HG02870 (cell line): ENCODE measurements around the gene GRHL3.

Experiments
- ATAC-seq: cut with Tn5 transposase; IDR thresholded peaks from one replicate; pipeline ENCODE4 v1.9.1; 2021; ENCODE audit warnings: mild to moderate bottlenecking, moderate library complexity; ENCODE audit not compliant: unreplicated experiment

GRHL3 gene

DNA sequence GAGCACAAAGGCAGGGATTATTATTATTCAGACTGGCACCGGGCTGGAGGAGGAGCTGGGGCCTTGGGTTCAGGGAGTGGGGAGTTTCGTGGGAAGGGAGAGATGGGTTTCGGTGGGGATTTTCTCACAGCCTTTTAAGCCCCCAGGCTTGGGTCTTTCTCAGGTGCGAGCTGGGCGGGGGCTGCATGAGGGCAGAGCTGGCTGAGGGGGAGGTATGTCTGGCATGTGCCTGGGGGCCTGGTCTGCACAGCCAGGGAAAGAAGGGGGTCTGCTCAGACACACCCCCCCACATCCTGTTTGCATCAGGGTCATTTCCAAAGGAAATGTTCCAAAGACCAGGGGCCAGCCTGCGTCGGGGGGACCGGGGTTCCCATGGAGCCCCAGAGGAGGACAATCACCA is 21.6 kb downstream of the GRHL3 start:
- ATAC-seq, result no peak

DNA sequence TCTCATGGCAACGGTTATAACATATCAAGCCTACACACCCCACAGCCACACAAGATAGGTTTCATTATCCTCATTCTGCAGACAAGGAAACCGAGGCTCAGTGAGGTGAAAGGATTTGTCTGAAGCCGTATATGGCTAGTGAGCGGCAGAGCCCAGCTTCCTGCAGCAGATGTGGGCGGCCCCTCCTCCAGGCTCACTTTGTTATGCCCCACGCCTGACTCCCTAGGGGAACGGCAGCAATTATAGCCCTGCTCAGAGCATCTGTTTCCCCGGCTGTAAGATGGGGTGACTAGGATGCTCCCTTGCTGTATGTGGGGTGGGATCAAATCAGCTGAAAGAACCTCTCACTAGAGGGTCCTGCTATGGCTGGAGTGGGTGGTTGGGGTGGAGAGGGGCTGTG is 22.1 kb downstream of the GRHL3 start:
- ATAC-seq, result no peak

DNA sequence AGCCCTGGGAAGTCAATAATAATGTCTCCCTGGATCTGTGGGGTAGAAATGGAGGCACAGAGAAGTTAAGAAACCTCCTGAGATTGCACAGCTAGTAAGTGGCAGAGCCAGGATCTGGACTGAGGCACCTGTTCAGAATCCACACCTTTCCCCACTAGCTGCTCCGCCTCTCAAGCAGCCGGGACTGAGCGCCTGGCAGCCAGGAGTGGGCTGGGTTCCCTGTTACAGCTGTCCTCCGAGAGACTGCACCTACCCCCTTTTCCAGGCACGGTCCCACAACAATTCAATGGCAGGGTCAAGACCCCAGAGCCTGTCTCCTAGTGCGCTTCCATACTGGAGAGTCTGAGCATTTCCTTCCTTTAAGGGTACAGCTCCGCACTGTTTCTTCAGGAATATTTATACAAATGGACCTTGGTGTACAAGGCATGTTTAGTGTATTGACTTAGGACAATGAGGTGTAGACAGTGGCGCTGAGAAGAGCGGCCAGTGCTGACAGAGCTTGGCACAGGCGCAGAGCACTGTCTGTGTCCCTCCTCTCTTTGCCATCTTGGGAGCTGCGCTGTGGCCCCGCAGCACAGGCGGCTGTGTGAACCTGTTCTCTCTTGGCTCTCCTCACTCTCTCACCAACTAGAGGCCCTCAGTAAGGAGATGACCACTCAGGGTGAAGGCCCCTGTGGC is 24.4 kb downstream of the GRHL3 start:
- no peak for ATAC-seq

DNA sequence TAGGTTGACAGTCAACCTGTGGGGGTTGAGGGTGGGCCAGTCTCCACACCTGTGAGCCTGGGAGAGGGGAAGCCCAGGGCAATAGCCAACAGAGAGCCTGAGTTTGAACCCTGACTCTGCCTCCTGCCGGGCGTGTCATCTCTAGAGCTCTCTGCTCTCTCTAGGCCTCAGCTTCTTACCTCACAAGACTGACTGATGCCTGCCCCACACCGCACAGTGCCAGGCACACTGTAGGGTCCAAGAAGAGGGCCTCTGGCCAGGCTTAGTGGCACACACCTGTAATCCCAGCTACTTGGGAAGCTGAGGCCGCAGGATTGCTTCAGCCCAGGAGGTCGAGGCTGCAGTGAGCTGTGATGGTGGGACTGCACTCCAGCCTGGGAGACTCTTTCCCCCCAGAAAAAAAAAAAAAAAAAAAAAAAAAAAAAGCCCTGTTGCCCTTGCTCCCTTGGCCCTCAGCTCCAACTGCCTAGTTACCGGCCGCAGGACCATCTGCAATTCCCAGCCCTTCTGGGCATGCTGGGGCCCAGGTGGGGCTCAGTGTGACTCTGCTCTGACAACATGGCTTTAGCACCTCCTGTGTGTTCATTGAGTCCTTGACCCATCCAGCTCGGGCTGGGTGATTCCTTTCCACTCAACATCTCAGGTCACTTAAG is 25.1 kb downstream of the GRHL3 start:
- ATAC-seq, result no peak

DNA sequence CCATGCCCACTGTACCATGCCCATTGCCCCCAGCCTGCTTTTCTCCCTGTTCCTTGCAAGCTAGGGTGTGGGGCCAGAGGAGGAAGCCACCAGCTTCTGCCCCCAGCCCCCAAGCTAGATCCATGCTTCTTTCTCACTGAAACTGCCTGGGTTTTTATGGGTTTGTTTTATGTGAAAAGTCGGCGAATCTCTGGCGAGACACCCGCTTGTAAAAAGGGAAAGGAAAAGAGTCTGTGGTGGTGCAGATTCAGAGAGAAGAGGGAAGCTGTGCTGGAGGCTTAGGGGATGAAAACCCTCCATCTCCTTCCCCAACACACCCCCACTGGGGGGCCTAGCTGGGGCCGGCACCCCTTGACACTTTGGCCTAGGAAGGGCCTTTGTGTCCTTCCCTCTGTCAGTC is 26.2 kb downstream of the GRHL3 start:
- no peak for ATAC-seq

DNA sequence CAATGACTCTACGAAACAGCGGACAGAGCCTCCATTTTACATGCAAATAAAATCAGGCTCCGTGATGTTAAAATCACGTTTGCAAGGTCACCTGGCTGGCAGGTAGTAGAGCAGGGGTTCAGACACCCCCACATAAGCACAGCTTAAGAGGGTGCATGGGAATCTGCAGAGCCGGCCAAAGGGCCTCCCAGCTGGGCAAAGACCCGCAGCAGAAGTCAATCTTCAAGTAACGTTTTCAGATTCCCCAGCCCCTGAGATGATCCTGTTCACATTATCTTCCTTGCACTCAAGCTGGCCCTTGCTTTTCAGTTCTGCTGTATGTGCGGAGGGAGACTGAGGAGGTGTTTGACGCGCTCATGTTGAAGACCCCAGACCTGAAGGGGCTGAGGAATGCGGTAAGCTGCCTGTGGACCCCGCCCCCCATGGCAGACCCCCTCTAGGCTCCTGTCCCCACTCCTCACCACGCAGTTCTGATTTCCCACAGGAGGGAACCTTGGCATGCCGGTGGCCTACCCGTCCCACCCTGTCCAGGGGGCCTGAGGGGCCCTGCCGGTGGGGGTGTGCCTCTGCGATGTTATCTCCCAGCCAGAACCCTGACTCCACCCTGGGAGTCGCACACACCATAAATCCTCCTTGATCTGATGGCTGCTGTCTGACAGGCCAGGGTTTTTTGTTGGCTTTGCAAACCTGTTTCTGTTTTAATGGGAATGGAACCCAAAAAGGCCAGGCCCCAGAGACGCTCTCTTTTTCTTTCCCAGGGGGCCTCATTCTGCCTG is 28.2 kb downstream of the GRHL3 start:
- no peak for ATAC-seq

DNA sequence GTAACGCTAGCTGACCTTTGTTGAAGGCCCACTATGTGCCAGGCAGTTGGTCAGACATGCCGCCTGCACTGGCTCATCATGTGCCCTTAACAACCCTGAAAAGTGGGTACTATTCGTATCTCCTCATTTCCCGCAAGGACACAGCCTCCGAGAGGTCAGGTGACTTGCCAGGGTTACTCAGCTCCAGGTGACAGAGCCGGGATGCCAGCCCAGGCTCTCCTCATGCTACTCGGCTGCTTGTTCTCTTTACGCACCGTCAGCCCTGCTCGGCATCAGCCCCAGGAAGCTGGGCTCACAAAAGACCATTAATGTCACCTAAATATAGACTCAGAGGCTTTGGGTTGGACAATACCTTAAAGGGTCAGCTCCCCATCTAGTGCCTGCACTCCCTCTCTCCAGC is 29.0 kb downstream of the GRHL3 start:
- ATAC-seq, result no peak

DNA sequence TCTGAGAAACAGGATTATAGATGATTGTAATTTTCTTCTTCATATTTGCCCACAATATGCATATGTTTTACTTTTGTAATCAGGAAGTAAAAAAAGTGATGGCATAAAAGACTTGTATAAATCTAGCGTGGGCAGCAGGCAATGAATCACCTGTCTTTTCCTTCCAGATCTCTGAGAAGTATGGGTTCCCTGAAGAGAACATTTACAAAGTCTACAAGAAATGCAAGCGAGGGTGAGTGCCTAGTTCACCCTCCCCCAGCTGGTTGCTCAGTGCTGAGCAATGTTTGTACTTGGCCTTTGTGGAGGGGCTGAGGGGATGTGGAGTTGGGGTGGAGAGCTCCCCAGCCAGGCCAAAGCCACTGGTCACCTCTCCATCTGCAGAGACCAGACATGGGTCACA is 30.7 kb downstream of the GRHL3 start:
- no peak for ATAC-seq

DNA sequence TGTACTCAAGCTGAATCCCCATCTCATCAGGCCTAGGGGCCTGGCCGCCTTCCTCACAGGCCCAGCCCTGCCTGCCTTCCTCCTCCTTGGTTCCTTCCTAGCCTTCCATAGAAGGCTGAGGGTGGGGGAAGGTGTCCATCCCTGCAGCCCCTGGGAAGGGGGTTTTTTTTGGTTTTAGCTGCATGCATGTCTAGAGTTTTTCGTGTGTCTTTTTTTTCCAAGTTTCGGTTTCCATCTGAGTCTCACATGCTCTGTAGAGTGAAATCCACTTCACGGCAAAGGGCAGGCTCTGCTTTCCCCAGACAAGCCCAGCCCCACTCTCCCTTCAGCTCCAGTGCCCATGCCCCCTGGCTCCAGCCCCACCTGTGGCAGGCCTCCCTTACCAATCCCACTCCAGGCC is 32.1 kb downstream of the GRHL3 start:
- no peak for ATAC-seq

DNA sequence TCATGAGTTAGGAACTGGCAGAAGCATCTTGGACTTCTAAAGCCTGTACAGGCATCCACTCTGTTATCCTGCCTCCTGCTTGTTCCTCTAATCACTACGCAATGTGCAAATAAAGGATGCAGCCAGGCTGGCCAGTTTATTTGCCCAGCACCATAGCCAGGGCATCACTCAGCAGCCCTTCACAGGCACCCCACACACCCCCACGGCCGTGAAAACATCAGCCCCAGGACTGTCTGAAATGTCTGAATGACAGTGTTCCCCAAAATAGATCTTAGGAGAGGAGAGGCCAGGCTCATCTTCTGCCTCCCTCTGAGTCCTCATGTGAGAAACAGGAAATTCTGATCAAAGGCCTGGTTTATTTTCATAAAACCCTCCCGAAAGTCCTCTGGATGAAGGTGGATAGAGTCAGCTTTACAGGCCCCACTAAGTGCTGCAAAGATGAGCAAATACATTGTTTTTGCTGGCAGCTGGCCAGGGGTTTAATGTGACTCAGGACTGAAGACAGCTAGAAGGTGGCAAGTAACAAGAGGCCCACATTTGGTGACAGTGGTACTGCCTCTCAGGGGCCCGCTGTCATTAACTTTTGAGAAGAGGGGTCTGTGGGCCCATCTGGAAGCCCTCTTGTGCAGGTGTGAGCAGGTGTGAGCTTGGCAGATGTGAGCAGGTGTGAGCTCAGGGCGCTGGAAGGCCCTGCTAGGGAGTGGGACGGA is 32.9 kb downstream of the GRHL3 start:
- ATAC-seq, result no peak

DNA sequence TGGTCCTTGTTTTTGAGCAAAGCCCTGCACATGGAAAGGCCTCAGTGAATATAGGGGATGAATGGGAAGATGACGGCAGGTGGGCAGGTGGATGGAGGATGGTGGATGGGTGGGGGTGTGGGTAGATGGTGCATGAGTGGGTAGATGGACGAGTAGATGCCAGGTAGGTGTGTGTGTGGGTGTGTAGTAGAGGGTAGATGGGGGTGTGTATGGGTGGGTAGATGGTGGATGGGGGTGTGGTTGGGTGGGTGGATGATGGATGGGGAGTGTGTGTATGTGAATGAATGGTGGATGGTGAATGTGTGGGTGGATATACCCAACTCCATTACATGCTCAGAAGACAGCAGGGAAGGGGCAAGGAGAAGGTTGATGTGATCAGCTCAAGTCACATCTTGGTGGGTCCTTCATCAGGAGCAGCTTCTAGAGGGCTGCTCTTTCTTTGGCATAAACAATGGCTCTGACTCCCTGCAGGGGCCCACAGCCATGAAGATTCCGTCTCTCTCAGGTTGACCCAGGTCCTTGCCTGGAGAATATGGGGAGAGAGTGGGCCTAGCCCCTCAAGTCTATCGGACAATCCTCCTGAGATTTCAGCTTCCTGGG is 34.2 kb downstream of the GRHL3 start:
- ATAC-seq, result no peak

DNA sequence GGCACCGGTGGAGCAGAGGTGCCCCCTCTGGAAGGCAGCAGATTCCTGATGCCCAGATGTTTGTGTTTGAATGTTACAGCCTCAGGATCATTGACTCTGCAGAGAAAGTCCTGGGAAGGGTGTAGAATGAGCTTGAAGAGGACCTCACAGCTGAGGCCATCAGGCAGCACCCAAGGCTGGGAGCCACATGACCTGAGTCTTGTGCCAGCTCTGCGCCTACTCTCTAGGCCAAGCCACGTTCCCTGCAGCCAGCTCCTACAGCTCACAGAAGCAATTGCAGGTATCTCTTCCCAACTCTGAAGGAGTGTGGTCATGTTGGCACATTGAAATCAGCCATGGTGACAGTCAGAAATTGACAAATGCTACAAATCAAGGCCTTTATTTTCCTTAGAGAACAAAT is 36.3 kb downstream of the GRHL3 start:
- no peak for ATAC-seq

DNA sequence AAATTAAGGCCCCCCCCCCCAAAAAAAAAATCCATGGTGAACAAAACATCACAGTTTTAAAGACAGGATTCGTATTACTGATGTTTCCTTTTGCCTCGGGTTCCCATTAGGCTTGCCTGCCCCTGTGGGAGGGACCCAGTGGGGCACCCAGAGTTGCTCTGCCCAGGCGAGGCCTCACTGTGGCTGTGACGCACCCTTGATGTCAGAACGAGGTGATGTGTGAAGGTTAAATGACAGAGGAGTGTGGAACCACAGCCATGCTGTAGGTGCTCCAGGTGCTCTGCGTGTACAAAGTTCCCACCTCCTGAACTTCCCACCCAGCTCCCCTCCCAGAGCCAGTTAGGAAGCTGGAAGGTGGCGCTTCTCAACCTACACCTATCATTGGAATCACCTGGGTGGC is 37.9 kb downstream of the GRHL3 start:
- ATAC-seq, result no peak

DNA sequence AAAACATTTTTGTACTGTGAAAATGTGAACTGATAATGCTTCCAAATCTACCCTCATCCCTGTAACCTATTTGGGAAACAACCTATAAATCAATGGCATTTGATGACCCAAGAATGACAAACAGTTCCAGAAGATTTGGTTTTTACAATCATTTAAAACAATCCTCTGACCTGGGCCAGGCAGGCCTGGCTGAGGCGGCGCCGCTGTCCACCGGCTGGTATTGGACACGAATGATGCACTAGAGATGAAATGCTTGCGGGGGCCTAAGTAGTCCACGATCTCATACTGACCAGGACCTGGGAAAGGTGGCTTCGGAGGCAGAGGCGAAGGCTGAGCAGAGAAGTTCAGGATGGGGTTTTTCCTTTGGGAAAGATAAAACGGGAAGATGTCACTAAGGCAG is 41.5 kb downstream of the GRHL3 start:
- no peak for ATAC-seq

DNA sequence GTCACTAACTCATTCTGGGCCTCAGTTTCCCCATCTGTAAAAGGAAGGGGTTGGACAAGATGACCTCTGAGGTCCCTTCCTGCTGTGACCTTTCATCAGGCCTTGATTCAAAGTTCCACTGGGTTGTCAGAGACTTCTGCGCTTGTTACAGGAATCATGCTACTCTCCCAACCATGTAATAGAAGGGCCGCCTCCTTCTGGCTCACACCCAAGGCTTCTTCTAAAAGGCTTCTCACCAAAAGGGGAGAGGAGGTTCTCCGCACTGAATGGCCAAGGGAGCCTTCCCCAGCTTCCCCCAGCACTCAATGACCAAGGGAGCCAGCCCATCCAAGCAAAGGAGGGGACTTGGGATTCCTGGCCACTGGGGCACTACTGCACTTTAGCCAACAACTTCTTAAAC is 42.7 kb downstream of the GRHL3 start:
- no peak for ATAC-seq

DNA sequence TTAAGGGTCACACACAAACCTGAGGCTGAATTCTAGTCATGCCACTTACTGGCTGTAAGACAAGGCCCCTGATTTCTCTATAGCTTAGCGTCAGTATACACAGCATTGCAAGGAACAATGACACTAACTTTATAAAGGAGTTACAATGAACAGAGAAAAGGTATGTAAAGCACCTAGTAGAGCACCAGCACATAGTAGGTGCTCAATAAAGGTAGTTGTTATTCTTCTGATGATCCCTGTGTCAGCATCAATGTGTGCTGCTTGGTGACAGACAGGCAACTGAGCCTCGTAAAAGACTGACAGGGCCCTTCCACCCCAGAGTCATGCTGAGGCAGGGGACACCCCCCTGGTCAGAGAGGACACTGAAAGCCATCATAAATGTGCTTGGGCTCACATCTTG is 43.2 kb downstream of the GRHL3 start:
- ATAC-seq, result no peak

DNA sequence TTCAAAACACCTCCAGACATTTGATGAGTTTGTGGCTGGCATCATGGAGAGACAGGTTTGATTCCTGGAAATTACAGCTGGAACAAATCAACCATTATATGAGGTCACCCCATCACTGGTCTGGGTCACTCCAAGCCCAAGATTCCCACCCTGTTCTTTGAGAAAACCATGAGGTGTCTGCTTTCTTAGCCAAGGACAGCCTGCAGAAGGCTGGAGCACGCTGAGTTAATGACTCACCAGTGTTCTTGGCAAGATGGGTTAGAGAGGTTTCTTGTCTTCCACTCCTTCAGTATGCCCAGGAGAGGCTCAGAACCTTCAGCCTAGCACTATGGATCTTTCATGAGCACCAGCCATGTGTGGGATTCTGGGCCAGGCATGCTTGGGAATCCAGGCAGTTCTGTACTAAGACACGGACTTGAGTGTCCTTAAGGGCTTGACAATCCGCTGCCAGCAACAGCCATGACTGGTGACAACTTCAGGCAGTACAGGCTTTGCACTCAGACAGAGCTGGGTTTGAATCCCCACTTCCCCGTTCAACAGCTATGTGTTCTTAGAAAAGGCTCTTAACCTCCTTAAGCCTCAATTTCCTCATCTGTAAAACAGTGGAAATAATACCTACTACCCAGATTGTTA is 43.9 kb downstream of the GRHL3 start:
- no peak for ATAC-seq

DNA sequence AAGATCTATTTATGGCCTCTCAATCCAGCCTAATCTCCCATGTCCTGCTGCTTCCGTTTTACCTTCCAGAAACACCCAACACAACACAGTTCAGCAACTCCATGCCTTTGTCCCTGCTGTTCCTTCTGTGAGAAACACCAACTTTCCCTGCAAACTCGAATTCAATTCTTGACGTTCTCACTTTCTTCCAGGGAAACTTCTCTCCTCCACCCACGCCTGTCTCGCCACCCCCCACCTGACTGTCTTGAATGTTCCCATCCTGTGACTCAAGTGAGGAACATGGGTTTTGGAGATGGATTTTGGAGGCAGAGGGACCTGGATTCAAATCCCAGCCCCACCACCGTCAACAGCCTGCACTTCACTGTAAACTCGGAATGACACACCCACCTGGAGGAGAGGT is 44.8 kb downstream of the GRHL3 start:
- ATAC-seq, result no peak

DNA sequence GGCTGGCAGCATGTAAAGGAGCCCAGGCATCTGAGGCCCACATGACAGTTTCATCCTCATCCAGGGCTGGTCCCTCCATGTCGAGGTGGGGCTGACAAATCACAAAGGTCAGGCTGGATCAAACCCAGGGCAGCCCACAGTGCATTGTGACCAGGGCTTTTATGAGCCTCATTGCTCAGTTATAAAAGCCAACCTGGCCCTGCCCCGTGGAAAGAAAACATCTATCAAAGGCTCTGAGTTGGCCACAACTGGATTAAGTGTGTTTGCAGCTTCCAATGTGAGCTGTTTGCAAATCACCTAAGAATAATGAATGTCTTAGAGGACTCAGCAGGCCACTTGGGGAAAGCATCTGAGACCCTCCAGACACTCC is 45.4 kb downstream of the GRHL3 start:
- ATAC-seq, result no peak

DNA sequence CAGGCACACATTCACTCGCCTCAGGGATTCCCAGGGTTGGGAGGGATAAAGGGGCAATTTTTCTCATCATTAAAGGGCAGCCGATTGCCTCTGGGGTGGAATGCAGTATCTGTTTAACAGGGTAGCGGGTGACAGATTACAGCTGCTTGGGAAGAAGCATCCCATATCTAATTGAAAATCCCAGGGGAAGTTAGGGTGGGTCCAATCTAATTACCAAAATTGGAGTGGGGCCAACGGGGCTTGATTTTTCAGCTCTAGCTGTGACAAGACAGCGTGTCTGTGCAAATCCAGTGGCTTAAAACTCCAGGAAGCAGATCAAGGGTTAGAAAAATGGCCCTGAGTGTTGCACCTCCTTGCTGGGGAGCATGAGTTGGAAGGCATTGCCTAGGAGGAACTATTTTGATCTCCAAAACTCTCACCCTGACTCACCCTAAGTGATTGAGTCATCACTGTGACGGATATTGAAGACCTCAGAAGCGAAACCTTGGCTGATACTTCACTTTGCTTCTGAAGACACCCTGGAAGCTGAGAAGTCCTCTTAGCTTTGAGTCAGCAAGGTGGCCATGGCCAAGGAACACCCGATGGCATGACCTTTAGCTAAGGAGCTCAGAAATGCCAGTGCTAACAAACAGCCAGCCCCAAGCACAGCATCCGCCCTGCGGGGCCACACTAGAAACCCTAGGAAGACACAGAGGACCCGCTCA is 46.0 kb downstream of the GRHL3 start:
- no peak for ATAC-seq
